ENCODE results near the gene HOXA11.

DNA sequence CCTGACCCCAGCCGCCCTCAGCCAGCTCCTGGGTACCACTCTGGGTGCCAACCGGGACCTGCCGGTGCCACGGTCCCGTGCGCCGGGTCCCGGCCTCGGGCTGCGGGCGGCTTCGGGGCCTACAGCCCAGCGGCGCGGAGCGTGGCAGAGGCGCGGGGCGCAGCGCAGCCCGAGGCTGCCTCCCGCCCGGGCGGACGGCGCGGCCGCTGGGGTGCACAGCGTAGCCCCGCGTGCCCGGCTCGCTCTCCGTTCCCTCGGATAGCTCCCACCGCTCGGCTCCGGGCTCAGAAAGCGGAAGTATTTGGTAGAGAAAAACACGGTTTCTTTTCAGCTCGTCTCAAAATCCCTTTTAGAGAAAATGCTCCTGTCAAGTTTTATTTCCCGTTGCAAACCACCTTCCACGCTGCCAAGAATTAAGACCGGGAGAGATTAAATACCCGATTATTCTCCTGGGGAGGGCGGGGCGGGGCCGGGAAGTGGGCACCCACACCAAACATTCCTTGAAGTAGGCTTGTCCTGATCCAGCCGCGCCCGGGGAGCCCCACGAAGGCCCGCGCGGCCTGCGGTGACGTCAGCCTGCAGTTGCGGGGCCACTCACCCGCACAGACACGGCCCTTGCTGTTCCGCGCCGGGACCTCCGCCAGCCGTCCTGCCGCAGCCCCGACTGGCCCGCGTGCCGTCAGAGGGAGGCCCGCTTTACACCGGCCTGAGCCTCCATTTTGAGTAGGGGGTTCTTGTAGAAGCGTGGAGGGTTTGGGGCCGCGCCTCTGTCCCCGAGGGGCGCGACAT is 7.7 kb upstream of the HOXA11 start:
- TF ChIP-seq, protein P1, sequence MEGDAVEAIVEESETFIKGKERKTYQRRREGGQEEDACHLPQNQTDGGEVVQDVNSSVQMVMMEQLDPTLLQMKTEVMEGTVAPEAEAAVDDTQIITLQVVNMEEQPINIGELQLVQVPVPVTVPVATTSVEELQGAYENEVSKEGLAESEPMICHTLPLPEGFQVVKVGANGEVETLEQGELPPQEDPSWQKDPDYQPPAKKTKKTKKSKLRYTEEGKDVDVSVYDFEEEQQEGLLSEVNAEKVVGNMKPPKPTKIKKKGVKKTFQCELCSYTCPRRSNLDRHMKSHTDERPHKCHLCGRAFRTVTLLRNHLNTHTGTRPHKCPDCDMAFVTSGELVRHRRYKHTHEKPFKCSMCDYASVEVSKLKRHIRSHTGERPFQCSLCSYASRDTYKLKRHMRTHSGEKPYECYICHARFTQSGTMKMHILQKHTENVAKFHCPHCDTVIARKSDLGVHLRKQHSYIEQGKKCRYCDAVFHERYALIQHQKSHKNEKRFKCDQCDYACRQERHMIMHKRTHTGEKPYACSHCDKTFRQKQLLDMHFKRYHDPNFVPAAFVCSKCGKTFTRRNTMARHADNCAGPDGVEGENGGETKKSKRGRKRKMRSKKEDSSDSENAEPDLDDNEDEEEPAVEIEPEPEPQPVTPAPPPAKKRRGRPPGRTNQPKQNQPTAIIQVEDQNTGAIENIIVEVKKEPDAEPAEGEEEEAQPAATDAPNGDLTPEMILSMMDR (conservative IDR thresholded peaks at IDR 0.05; ENCODE audit: low read depth, low read length) = no peak
- peak; percentile 76 for TF ChIP-seq EZH2 (IDR thresholded peaks at IDR 0.05; ENCODE audit: borderline replicate concordance, low read depth, low read length, poor library complexity, severe bottlenecking)

Measured in A673 (cell line).